Hematopoietic multipotent progenitor cell (in vitro differentiated cells): ENCODE measurements around the gene SSR4. TPM values are rescaled to one million over a fixed set of nuclear protein-coding genes. Genes with fewer than 3 reads are reported as not detected.

Experiments used
- DNase-seq, 3 donors: peaks; one replicate each; pipeline ENCODE4 v3.0.0-alpha.2; 2011 to 2015; ENCODE audit warnings: low read depth in 2 of 3, low spot score in 2 of 3
- total RNA-seq: library from RNA; depleted of rRNA; stranded (reverse); fragments of >200 nt; gene quantifications from one replicate; pipeline ENCODE4 v1.2.3, GENCODE V29; 2012

The SSR4 gene
- total RNA-seq, 1 donor = 268 TPM

DNA sequence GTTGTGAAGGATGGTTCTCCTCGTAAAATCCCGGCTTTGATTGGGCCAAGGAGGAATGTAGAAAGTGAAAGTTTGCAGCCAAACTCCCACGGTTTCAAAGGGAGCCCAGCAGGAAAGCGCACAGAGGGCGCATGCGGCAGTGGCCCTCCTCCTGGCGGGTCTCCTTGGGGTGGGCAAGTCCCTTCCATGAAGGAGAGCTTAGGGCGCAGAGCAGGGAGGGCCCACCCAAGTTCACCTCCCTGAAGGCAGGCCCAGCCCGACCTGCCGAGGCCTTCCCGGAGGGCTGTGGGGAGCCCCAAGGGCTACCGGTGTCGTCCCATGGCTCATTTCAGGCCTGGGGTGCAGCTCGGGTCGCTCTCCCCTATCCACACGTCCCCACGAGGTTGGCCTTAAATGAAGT is 33.8 kb downstream of the SSR4 start:
- DNase-seq = no peak

- no peak for DNase-seq
These were observed 34.5 kb downstream of the SSR4 start for GRCh38 chrX:153828723-153829548.

DNA sequence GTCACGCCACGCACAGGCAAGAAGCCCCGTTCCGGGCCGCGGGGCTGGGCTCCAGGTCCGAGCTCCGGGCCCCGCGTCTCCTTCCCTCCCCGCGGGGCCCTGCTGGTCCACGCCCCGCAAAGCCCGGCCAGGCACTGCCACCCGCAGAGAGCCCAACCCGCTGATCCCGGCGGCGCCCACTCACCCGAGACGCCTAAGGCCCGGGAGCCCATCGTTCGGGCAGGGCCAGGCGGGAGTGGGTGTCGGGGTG is 35.0 kb downstream of the SSR4 start:
- no peak for DNase-seq

GRCh38 chrX:153829799-153830639 is 35.6 kb downstream of the SSR4 start, which contains the start of gene PDZD4:
Gene PDZD4 (minus strand): TSS chrX:153830544. CDS start chrX:153830298, 246 bp downstream.
- DNase-seq = no peak

DNA sequence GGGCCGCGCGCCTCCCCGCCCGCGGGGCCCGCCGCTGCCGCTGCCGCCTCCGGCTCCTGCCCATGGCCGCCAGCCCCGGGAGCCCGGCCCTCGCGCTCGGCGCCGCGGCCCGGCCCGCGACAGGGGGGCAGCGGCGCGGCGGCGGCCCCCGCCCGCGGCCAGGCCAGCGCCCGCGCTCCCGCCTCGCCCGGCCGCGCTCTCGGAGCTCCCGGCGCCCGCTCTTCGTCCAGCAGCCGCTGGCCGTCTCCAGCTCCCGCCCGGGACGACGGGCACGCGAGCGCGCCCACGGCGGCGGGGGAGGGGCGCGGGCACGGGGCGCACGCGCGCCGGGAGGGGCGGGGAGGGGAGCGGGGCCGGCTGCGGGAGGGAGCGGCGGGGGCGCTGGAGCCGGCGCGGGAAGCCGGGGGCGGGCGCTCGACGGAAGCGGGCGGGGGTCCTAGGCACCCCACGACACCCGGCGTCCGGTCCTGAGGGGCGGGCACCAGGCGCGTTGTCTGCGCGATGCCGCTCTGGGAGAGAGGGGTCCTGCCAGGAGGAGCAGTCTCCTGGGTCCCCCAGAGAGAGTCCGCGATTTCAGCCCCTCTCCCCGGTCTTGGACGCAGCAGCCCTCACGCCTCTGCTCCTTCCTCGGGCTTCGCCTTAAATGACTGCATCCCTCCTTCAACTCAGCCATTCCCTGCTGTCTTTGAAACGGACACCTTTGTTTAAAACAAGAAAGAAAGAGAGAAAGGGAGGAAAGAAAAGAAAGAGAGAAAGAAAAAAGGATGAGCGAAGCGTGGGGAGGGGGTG is 36.4 kb downstream of the SSR4 start:
- DNase-seq = no peak

GRCh38 chrX:153831429-153832150 is 37.1 kb downstream of the SSR4 start:
- no peak for DNase-seq

GRCh38 chrX:153832728-153833127 is 38.3 kb downstream of the SSR4 start:
- DNase-seq = no peak

DNA sequence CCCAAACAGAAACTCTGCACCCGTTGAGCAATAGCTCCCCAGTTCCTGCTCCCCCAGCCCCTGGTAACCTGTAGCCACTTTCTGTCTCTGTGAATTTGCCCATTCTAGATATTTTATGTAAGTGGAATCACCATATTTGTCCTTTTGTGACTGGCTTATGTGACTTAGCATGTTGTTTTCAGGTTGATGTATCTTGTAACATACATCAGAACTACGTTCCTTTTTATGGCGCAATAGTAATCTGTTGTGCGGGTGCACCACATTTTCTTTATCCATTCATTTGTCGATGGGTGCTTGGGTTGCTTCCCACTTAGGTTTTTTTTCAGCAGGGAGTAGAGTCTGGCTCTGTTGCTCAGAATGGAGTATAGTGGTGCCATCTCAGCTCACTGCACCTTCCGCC is 42.5 kb downstream of the SSR4 start:
- DNase-seq = no peak

DNA sequence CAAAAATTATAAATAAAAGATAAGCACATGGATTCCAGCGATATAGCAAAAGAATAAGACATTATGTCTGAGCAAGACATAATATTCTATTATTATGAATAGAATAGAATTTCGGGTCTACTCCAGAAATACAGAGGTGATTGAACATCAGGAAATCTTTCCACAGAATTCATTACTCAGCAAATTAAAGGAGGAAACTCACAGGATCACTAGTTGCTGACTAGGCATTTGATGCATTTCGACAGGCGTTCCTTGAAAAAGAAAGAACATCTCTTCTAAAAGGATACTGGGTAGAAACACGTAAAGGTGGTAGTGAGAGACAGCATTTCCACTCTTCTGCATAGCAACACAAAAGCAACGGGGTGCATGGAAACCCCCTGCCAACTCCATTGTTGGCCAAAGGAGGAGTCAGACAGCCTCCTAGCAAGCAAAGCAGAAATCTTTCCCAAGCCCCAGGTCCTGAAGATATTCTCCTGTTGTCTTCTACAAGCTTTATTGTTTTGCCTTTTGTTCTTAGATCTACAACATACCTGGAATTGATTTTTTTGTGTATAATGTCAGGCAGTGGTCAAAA is 50.1 kb downstream of the SSR4 start:
- no peak for DNase-seq

DNA sequence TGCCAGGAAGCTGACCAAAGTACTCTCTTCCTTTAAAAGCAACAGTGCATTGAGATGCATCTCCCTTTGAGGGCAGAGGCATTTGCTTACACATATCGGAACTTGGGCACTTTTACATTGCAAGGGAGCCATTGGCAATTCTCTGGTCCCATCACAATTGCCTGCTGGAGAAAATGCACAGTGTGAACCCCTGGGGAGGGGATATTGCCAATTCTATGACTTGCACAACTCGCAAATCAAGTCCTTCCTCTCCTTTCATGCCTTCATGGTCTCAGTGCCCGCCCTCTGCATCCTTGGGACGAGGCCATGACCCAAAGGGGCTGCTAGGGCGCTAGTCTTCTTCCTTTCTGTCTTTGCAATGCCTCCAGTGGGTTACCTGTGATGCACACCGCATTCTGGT is 50.7 kb downstream of the SSR4 start:
- DNase-seq = no peak

GRCh38 chrX:153845842-153846241 is 51.4 kb downstream of the SSR4 start:
- no peak for DNase-seq

Other genes starting within 250 kb of the SSR4 start
- 32.3 TPM for gene CCNQ, start 195.5 kb upstream of the SSR4 start, total RNA-seq
- gene DUSP9, start 147.5 kb upstream of the SSR4 start, total RNA-seq = not detected
- not detected for gene PNCK, start 120.9 kb upstream of the SSR4 start, total RNA-seq
- 2.2 TPM for gene SLC6A8, start 106.7 kb upstream of the SSR4 start, total RNA-seq
- gene BCAP31, start 70.3 kb upstream of the SSR4 start, total RNA-seq = 107 TPM
- gene ABCD1, start 69.8 kb upstream of the SSR4 start, total RNA-seq = 17.2 TPM
- 0.54 TPM for gene PLXNB3, start 30.4 kb upstream of the SSR4 start, total RNA-seq
- 0.27 TPM for gene SRPK3, start 13.6 kb upstream of the SSR4 start, total RNA-seq
- gene IDH3G, start 293 bp upstream of the SSR4 start, total RNA-seq = 117 TPM
- under 0.01 TPM for gene PDZD4, start 35.9 kb downstream of the SSR4 start, total RNA-seq
- gene L1CAM, start 91.5 kb downstream of the SSR4 start, total RNA-seq = under 0.01 TPM
- gene AVPR2, start 110.0 kb downstream of the SSR4 start, total RNA-seq = under 0.01 TPM
- gene ARHGAP4, start 131.6 kb downstream of the SSR4 start, total RNA-seq = 242 TPM
- 37.4 TPM for gene NAA10, start 140.4 kb downstream of the SSR4 start, total RNA-seq
- 37.7 TPM for gene RENBP, start 150.0 kb downstream of the SSR4 start, total RNA-seq
- 95.1 TPM for gene HCFC1, start 177.2 kb downstream of the SSR4 start, total RNA-seq
- 15.6 TPM for gene TMEM187, start 178.1 kb downstream of the SSR4 start, total RNA-seq
- gene IRAK1, start 225.2 kb downstream of the SSR4 start, total RNA-seq = 40.9 TPM